NOMO-1 (cell line): Measurements from ENCODE around the gene DCAF17.
"Not testable (repeated sequence)": the region's sequence is repeated elsewhere in the genome, so short reads cannot be mapped to it uniquely, and the experiment has no call there.

Experiments
- DNase-seq, 2 experiments: peaks; one replicate each; lab custom pipeline; 2025; ENCODE audit not compliant: unreplicated experiment in 2 of 2; lab: John Stamatoyannopoulos, UW

Gene DCAF17

DNA sequence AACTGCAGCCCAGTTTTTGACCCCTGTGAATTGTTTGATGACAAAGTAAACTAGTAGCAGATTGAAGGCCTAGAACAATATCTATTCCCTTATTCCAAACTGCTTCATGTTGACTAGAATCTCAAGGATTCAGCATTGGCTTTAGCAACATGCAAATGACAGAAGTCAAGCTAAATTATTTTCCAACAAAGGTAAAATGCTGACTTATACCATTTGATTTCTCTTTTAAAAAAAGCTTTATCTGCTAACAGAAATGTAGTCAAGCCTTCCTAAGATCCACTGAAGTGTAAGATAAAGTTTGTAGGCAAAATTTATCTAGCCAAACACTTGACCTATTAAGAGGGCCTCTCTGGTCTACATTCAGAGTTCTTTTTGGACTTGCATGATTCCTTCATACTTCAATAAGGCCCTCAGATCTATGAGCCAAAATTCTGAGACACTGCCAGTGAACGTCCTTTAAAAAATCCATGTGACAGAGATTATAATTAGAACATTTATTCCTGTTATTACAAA is 78.7 kb downstream of the DCAF17 start:
- DNase-seq, result no peak

DNA sequence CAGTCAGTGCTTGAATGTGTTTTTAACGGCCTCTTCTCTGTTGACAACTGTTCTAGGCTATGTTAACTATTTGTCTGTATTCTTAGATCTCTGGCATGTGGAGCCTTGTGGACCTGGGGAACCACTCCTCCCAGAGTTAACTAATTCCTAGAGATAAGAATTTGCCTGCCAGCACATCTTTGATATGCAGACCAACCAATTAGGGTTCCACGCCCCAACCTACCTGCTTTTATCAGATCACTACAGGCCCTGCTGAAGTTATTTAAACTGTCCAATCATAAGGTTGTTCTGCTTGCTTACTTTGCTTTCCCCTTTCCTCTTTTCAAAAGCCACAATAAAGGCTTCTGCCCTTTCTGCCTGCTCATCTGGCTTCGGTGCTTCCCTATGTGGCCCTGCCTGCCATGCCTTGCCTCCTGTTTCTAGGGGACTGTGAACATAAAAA is 79.7 kb downstream of the DCAF17 start:
- peak in 1 of 2 experiments; percentile 47 for DNase-seq

DNA sequence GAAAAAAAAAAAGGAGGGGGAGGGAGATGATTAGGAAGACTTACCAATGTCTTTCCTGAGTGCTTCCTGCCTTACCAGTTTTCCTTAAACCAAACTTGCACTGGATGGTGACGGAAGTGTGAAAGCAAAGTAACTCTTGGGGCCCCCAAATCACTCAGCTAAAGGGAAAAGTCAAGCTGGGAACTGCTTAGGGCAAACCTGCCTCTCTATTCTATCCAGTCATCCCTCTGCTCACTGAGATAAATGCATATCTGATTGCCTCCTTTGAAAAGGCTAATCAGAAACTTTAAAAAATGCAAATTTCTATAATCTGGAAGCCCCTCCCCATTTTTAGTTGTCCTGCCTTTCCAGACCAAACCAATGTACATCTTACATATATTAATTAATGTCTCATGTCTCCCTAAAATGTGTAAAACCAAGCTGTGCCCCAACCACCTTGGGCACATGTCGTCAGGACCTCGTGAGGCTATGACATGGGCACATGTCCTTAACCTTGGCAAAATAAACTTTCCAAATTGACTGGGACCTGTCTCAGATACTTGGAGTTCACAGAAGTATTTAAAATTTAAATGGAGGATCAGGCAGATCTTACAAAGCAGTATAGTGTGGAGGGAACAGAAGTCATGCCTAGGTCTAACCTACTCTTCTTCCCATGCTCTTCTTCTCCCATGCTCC is 81.0 kb downstream of the DCAF17 start:
- DNase-seq, result no peak

DNA sequence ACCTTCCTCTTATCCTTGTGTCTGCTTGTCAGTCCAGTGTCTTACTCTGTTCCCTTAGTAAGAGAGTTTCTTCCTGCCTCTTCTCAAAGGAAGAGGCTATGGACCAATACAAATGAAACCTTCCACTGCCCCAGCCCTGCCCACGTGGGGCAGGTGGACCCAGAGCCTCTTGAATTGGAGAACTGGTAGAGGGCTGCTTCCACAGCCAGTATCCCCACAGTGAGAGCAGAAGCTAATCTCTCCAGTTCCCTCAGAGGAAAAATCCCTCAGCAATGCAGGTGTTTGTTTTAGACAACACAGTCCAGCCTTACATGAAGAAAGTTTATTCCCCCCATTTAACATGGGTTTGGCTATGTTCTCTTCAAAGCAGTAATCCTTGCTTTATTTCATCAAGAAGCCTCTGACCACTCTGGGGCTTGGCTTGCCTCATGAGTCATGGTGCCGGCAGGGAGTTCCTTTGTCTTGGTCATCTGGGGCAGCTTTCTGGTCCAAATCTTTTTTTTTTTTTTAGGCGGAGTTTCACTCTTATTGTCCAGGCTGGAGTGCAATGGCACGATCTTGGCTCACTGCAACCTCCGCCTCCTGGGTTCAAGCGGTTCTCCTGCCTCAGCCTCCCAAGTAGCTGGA is 81.8 kb downstream of the DCAF17 start:
- DNase-seq, result no peak

DNA sequence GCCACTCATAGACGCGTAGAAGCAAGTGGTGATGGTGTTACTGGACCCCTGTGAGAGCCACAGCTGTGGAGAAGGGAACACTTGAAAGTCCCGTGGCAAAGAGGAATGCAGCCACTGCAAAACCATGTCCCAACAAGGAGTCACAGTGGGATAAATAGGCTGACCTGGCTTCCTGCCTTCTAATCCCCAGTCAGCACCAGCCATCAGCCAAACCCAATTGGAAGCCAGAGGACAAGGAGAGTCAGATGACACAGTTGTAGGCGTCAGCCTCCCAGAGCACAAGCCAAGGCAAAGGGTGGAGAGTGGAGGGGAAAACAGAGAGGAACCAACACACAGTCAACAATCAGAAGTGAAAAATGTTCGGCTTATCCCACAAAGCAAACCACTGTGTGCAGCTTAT is 82.8 kb downstream of the DCAF17 start:
- DNase-seq, result no peak

DNA sequence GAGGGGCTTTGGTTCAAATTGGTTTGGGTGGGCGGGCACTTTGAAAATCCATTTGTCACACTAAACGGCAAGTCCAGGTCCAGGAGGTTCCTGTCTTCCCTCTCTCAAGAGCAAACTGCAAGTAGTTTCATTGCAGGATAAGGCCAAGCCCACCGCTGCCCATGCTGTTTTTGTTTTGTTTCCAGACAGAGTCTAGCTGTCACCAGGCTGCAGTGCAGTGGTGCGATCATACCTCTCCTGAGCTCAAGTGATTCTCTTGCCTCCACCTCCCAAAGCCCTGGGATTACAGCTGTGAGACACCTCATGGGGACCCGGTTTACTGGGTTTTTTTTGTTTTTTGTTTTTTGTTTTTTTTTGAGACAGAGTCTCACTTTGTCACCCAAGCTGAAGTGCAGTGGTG is 86.4 kb downstream of the DCAF17 start:
- DNase-seq, result no peak

DNA sequence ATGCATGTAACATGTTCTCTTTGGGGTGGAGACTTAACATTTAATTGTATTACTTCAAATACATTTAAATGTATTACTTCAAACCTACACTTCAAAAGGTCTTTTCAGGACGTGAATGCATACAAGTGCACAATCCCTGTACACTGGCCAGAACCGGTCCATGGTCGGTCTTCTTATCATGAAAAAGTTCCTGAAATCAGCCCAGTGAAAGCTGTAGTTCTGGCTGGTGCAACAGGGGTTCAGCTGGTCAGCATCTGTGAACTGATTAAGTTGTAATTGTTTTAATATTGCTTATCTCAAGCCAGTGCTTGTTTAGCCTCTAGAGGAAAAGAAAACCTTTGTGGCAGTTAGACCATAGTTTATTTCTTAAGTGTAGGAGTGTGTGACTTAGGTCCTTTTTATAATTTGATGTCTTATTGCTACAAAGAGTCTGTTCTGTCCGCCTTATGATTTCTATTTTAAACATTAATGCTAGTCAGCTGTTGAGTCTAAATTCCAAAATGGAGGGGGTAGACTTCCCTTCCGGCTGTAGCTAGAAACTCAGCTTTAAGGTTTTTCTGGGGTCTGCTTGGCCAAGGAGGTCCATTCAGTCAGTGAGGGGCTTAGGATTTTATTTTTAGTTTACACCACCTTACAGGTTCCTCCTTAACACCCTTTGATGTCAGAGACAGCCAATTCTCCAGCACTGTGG is 87.5 kb downstream of the DCAF17 start:
- no peak for DNase-seq

DNA sequence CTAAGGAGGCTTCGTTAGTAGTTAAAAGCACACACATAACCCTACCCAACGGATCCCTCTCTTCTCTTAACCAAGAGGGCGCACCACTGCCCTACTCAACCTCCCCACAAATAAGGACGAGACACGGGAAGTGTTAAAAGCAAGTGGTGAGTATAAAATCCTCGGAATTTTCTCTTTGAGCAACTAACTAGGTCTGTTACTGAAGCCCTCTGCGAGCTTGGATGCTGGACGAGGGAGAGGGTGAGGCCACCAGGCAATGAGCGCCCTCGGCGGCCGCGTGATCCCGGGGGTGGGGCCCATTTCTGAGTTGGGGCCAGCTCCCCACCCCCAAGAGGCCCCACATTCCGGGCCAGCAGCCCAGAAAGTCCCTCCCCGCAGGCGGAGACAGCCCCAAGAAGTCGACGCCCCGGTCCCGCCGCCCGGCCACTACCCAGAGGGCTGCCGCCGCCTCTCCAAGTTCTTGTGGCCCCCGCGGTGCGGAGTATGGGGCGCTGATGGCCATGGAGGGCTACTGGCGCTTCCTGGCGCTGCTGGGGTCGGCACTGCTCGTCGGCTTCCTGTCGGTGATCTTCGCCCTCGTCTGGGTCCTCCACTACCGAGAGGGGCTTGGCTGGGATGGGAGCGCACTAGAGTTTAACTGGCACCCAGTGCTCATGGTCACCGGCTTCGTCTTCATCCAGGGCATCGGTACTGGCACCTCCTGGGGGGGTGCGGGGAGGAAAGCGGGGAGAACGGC is 88.2 kb downstream of the DCAF17 start, which contains the start of gene CYBRD1:
Gene CYBRD1, plus strand, starts transcription at position 423 of the 736 bp plus-strand sequence. Its CDS starts 72 bp downstream, at position 495.
- peak; percentile 60 to 68 for DNase-seq

DNA sequence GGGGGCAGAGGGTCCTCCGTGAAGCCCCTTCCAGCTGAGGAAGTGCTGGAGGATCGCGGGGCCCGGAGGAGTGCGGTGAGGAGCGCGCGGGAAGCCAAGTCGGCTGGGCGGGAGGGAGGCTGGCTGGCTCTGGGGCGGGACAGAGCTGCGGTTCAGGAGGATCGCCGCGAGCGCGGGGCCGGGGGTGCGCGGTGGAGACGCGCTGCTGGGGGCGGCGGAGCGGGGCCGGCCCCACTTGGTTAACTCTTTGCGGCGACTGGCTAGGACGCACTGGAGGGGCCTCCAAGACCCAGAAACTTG is 88.7 kb downstream of the DCAF17 start:
- DNase-seq, result no peak

DNA sequence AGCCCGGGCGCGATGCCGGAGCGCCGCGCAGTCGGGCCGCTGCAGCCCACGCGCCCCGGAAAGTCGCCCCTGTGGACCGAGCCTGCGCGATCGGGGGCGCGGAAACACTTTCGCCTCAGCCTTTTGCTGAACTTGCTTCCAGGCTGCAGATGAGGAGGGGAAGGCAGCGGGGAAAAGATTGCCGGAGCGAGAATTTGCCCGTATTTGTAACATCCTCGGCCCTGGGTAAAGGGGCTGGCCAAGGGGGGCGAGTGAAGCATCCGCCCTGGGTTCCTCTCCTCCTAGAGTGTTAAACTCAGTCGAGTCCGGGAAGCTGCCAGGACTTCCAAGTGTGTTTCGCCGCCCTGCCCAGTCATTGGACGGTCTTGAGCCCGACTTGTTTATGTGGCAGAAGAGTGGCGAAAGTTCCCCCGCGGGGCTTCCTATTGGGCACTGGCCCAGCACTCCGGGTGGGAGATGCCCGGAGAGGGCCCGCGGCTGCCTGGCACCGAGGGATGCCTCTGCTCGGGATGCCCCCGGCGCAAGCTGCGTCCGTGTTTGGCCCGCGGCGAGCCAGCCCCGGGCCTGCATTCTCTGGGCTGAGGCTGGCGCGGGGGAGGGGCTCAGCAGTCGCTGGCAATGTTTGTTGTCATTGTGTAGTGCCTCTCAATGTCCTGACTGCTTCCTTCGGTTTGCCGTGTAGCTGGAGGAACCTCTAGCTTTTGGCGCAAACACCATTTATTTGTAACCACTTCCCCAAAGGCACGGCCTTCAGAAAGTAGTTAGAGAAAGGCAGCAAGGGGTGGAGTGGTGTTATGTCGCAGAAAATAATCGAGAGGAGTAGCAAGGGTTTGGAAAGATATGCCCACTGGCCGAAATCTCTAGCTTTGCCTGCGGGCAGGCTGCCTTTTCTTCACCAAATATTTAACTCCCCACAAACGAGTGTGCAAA is 89.3 kb downstream of the DCAF17 start:
- DNase-seq, result peak; percentile 74 to 91

DNA sequence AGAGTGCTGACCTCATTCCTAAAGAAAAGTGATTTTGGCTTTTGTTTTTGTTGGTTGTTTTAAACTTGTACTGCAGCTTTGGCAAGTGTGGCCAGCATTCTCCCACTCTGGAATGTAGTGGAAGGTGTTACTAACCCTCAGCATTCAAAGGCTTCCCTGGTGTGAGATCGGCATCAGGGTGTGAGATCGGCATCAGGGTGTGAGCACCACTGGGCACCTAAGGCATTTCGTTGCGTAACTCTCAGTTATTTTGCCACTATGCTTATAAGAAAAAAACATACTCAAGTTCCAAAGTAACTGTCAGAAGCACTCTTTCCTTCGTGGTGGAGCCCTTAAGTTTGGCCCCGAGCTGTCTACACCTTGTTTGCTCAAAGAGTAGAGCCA is 90.0 kb downstream of the DCAF17 start:
- peak; percentile 30 to 31 for DNase-seq

DNA sequence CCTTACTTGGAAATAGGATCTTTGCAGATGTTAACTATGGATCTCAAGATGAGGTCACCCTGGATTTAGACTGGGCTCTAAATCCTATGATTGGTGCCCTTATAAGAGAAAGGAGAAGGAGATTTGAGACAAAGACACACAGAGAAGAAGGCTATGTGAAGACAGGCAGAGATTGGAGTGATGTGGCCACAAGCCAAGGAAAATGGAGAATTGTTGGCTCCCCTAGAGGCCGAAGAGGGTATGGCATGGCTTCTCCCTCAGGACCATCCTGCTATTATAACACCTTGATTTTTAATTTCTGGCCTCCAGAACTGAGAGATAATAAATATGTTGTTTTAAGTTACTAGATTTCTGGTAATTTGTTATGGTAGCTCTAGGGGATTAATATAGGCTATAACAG is 95.9 kb downstream of the DCAF17 start:
- no peak for DNase-seq

DNA sequence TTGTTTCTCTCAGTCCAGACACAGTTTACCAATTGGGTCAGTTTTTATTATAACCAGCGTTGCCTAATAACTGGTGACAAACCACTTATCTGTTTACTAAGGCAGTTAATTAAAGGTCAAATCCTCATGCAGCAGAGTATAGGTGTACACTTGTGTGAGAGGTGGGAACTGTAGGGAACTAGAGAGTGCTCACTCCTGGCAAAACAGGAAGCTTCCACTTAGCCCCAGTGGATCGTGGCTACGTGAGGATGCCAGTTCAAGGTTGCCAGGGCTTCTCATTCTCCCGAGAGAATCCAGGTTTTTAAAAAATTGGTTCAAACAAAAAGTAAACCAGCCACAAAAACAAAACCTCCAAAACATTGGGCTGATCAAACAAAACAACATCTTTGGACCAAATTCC is 96.4 kb downstream of the DCAF17 start:
- DNase-seq, result no peak

DNA sequence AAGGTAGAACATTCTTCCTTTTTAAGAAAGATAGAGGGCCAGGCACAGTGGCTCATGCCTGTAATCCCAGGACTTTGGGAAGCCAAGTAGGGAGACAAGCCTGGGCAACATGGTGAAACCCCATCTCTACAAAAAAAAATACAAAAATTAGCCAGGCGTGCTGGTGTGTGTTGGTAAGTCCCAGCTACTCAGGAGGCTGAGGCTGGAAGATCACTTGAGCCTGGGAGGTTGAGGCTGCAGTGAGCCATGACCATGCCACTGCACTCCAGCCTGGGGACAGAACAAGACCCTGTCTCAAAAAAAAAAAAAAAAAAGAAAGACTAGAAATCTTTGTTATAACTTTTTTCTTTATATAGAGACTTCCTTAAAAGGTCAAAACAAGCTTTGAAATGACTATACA is 96.8 kb downstream of the DCAF17 start:
- DNase-seq, result not testable (repeated sequence)

DNA sequence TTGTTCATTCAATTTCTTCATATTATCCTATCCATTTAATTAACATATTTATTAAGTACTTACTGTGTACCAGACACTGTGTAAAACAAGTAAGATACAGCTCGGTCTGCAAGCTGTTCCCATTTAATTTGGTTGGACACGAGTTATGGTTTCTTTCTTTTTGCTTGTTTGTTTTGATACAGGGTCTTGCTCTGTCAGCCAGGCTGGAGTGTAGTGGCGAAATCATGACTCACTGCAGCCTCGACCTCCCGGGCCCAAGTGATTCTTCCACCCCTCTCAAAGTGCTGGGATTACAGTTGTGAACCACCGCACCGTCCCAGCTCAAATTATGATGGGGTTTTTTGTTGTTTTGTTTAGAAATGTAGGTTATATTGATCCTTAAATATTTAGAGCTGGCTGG is 97.3 kb downstream of the DCAF17 start:
- no peak for DNase-seq

DNA sequence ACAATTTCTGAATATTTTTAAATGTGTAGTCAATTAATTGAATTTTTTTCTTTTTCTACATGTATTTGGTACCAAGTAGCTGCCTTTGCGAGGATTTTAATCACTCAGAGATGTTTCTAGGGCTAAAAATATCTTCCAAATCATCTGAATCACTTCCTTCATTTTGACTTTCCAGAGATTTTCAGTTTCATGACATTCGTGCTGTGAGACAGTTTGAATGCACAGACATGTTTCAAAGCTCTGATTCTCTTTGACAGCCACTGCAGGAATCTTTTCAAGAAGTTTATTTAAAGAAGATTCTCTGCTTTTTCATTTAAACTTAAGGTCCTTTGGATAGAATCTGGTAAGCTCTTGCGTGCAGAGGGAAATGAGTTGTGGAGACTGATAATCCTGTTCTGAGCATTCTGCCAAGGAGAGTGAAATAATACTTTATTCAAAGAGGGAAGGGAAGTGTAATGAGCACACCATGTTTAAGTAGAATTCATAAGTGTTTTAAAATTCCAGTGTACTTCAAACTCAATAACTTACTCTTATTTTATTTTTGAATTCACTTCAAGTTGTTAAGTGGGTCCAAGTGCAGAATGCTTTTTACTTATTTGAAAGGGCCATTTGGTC is 97.9 kb downstream of the DCAF17 start:
- DNase-seq, result peak in 1 of 2 experiments; percentile 22

DNA sequence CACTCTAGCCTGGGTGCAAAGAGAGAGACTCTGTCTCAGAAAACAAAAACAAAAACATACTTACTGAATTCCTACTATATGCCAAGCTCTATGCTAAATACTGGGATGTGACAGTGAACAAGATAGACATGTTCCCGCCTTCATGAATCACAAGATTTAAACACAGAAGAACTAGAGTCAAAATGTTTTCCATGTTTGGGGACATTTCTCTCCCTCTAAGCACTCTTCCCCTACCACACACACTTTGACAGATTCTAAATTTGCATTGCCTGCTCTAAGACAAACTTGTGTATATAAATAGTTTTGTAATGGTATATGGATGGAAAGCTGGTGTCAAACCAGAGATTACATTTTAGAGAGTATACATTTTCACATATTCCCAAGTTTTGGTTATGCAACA is 99.3 kb downstream of the DCAF17 start:
- no peak for DNase-seq
